Measurements from ENCODE around the gene GPR141.

GRCh38 chr7:37728747-37729146 is 45.2 kb downstream of the GPR141 start:
- TF ChIP-seq, protein P1, sequence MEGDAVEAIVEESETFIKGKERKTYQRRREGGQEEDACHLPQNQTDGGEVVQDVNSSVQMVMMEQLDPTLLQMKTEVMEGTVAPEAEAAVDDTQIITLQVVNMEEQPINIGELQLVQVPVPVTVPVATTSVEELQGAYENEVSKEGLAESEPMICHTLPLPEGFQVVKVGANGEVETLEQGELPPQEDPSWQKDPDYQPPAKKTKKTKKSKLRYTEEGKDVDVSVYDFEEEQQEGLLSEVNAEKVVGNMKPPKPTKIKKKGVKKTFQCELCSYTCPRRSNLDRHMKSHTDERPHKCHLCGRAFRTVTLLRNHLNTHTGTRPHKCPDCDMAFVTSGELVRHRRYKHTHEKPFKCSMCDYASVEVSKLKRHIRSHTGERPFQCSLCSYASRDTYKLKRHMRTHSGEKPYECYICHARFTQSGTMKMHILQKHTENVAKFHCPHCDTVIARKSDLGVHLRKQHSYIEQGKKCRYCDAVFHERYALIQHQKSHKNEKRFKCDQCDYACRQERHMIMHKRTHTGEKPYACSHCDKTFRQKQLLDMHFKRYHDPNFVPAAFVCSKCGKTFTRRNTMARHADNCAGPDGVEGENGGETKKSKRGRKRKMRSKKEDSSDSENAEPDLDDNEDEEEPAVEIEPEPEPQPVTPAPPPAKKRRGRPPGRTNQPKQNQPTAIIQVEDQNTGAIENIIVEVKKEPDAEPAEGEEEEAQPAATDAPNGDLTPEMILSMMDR (IDR thresholded peaks at IDR 0.05; ENCODE audit: low read length) = no peak
- TF ChIP-seq EZH2 (optimal IDR thresholded peaks at IDR 0.05; ENCODE audit: low read depth, low read length) (no peak), EZH2phosphoT487 (IDR thresholded peaks at IDR 0.05; ENCODE audit: low read length) (no peak)

Data from MM.1S (cell line).